HFF-Myc (cell line): ENCODE data around the gene CDH13.

Experiments
- DNase-seq: peaks from one replicate; pipeline ENCODE4 v3.0.0-alpha.2; 2011; ENCODE audit warnings: low read depth; ENCODE audit errors: extremely low read depth
- H3K4me3 ChIP-seq: replicated peaks from 2 replicates; pipeline ENCODE4 v1.5.1; 2011; ENCODE audit warnings: low read depth, mild to moderate bottlenecking, control low read depth, low read length
- CTCF ChIP-seq: IDR thresholded peaks from 2 replicates; pipeline ENCODE4 v1.5.1; 2012; ENCODE audit warnings: mild to moderate bottlenecking, low read depth, low read length, control low read depth; ENCODE audit errors: missing control alignments

Gene CDH13

DNA sequence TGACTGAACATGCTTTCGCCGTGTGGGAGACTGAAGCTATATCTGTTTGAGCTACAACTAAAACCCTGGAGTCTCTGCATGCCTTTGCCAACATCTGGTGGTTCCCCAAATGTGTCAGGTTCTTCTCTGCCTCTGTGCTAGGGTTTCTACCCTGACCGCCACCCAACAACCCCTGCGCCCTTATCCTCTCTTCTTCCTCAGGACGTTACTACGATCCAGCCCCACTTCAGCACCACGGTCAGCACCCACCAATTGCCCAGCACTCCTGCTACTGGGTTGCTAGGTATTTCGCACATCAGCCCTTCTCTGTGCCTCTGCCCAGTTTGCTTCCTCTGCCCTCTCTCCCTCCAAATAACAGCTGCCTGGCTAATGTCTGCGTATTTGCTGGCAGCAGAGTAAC, 1074.7 kb downstream of the CDH13 start:
- no peak overlapping the region for H3K4me3 ChIP-seq
- DNase-seq, result peak; percentile 30
- TF ChIP-seq CTCF, result no peak

GRCh38 chr16:83704656-83705055, 1077.9 kb downstream of the CDH13 start:
- no peak for TF ChIP-seq CTCF
- H3K4me3 ChIP-seq, result no peak overlapping the region
- no peak for DNase-seq

- TF ChIP-seq CTCF, result no peak
- no peak overlapping the region for H3K4me3 ChIP-seq
- no peak for DNase-seq
Observed at GRCh38 chr16:83705856-83706255, 1079.1 kb downstream of the CDH13 start.

- TF ChIP-seq CTCF, result no peak
- no peak overlapping the region for H3K4me3 ChIP-seq
- DNase-seq, result no peak
Observed at GRCh38 chr16:83706394-83706793, 1079.6 kb downstream of the CDH13 start.

- H3K4me3 ChIP-seq, result no peak overlapping the region
- DNase-seq, result no peak
- no peak for TF ChIP-seq CTCF
Observed at GRCh38 chr16:83711069-83711468, 1084.3 kb downstream of the CDH13 start.

DNA sequence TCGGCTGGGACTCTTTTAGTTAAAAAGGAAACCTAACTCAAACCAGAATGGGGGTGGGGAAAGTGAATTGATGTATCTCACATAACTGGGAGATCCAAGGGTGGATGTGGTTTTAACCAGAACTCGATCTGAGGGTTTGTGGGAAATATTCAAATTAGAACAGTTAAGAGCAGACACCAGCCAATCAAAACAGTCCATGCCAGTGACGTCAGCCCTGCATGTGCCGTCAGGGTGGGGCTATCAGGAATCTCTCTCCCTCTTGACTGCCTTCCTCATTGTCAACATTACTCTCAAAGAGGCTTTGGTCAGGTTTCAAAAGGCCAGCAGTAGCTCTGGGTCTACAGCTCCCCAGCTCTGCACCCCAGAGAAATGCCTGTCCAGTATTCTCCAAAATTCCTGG, 1086.8 kb downstream of the CDH13 start:
- DNase-seq, result no peak
- TF ChIP-seq CTCF, result no peak
- no peak overlapping the region for H3K4me3 ChIP-seq

DNA sequence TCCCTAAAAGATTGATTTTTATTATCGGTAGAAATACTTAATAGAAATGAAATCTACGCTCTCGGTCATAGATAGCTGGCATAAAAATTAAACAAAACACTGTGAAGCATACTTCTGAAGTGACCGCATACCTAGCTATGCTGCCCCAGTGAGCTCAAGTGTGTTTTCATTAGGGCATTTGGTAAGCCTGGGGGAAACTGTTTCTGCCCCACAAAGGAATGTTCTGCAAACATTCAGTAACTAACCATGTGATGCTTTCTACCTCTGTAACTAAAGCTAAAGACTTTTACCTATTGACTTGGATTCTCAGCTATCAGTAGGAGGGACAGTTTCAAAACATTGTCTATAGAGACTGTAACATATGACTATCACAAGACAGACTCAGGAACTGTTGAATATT, 1087.5 kb downstream of the CDH13 start:
- TF ChIP-seq CTCF, result no peak
- no peak overlapping the region for H3K4me3 ChIP-seq
- DNase-seq, result no peak
